H1 (cell line): ENCODE data around the gene TSN. TPM values are rescaled to one million over a fixed set of nuclear protein-coding genes. Genes with fewer than 3 reads are reported as not detected.

Experiments
- CTCF ChIA-PET: fragments of 300-600 bp; sonication (Branson Sonifier 250); formaldehyde crosslinking; loops from one replicate; lab custom pipeline; 2021; ENCODE audit not compliant: partially characterized antibody; lab: Charles Lee
- POLR2A ChIA-PET: fragments of 300-600 bp; sonication (Branson Sonifier 250); formaldehyde crosslinking; loops from one replicate; lab custom pipeline; 2021; ENCODE audit warnings: inconsistent platforms; ENCODE audit not compliant: partially characterized antibody; lab: Charles Lee
- DNase-seq, 2 experiments: peaks; one replicate each; pipeline versions ENCODE4 v3.0.0 to v3.0.0-alpha.2; 2010 to 2022; ENCODE audit warnings: low spot score in 2 of 2, low read depth in 1 of 2, mixed read lengths in 1 of 2
- FAIRE-seq: peaks from 2 replicates; lab custom pipeline; 2011; peaks lifted over from hg19 to GRCh38; lab: Jason Lieb, UNC
- H2AFZ ChIP-seq: 2 replicates; pipeline ENCODE4 v1.8.1; 2012; ENCODE audit warnings: low read length, inconsistent platforms
- H2AK5ac ChIP-seq: 2 replicates; pipeline ENCODE4 v1.6.1; 2013; ENCODE audit warnings: low read depth, low read length
- H2BK120ac ChIP-seq: replicated peaks from 2 replicates; pipeline ENCODE3; 2013; ENCODE audit warnings: low read depth, low read length, inconsistent platforms
- H2BK12ac ChIP-seq: 2 replicates; pipeline ENCODE4 v1.6.1; 2013; ENCODE audit warnings: low read depth, low read length
- H2BK15ac ChIP-seq: 2 replicates; pipeline ENCODE4 v1.6.1; 2013; ENCODE audit warnings: low read length
- H2BK20ac ChIP-seq: 2 replicates; pipeline ENCODE4 v1.6.1; 2013; ENCODE audit warnings: low read length
- H2BK5ac ChIP-seq: 2 replicates; pipeline ENCODE4 v1.6.1; 2013; ENCODE audit warnings: low read depth, low read length
- H3K14ac ChIP-seq: 2 replicates; pipeline ENCODE4 v1.6.1; 2013; ENCODE audit warnings: inconsistent platforms; ENCODE audit not compliant: insufficient read length
- H3K18ac ChIP-seq: 2 replicates; pipeline ENCODE4 v1.6.1; 2013; ENCODE audit warnings: low read length; ENCODE audit errors: extremely low read depth
- H3K23ac ChIP-seq: 2 replicates; pipeline ENCODE4 v1.6.1; 2013; ENCODE audit warnings: inconsistent platforms; ENCODE audit not compliant: insufficient read length
- H3K23me2 ChIP-seq: 2 replicates; pipeline ENCODE4 v1.6.1; 2013; ENCODE audit warnings: low read depth, low read length
- H3K27ac ChIP-seq: 2 replicates; pipeline ENCODE4 v1.6.1; 2011; ENCODE audit warnings: low read depth, low read length, inconsistent platforms
- H3K27me3 ChIP-seq, 4 experiments: replicated peaks in 1 of 4; 1 replicate in 1 of 4; 2 replicates in 3 of 4; pipeline versions ENCODE4 v1.6.1 to v1.8.1; 2011 to 2013; ENCODE audit warnings: low read length in 3 of 4, mild to moderate bottlenecking in 3 of 4, inconsistent platforms in 2 of 4, mixed read lengths in 2 of 4, moderate library complexity in 1 of 4; ENCODE audit not compliant: control insufficient read depth in 3 of 4, insufficient read depth in 3 of 4; ENCODE audit errors: extremely low read depth in 1 of 4
- H3K36me3 ChIP-seq, 4 experiments: 2 replicates each; pipeline versions ENCODE4 v1.6.1 to v1.8.1; 2011 to 2013; ENCODE audit warnings: mild to moderate bottlenecking in 4 of 4, low read length in 3 of 4, moderate library complexity in 2 of 4, control low read depth in 1 of 4, inconsistent platforms in 1 of 4; ENCODE audit not compliant: insufficient read depth in 4 of 4, control insufficient read depth in 2 of 4
- H3K4ac ChIP-seq: replicated peaks from 2 replicates; pipeline ENCODE3; 2013; ENCODE audit warnings: low read length, low read depth, mixed read lengths, inconsistent platforms; ENCODE audit not compliant: insufficient read length
- H3K4me1 ChIP-seq, 4 experiments: replicated peaks in 1 of 4; 1 replicate in 1 of 4; 2 replicates in 3 of 4; pipeline versions ENCODE4 v1.6.1 to v1.8.1; 2011 to 2013; ENCODE audit warnings: low read length in 3 of 4, inconsistent platforms in 2 of 4, mixed read lengths in 1 of 4; ENCODE audit not compliant: insufficient read depth in 4 of 4, control insufficient read depth in 3 of 4
- H3K4me2 ChIP-seq, 2 experiments: 2 replicates each; pipeline versions ENCODE4 v1.6.1 to v1.8.1; 2011 to 2013; ENCODE audit warnings: low read depth in 2 of 2, low read length in 2 of 2, control low read depth in 1 of 2, inconsistent platforms in 1 of 2, mild to moderate bottlenecking in 1 of 2; ENCODE audit not compliant: insufficient read depth in 1 of 2
- H3K4me3 ChIP-seq, 4 experiments: fragments of 200-600, 300-600 bp in 1 of 4; sonication (generic), shearing (Covaris generic), sonication (Bioruptor Twin) in 1 of 4; 2 replicates each; pipeline versions ENCODE4 v1.5.1 to v1.8.1; 2011 to 2016; ENCODE audit warnings: low read length in 4 of 4, low read depth in 3 of 4, control low read depth in 2 of 4, inconsistent platforms in 2 of 4, mild to moderate bottlenecking in 2 of 4, mixed read lengths in 1 of 4, moderate library complexity in 1 of 4; ENCODE audit not compliant: insufficient read depth in 2 of 4; ENCODE audit errors: extremely low read depth in 1 of 4
- H3K56ac ChIP-seq: replicated peaks from 2 replicates; pipeline ENCODE3; 2013; ENCODE audit warnings: low read depth, mild to moderate bottlenecking, mixed read lengths, low read length, inconsistent platforms; ENCODE audit not compliant: insufficient read length
- H3K79me1 ChIP-seq: 2 replicates; pipeline ENCODE4 v1.6.1; 2013; ENCODE audit warnings: low read depth, low read length, control low read depth
- H3K79me2 ChIP-seq, 2 experiments: 2 replicates each; pipeline versions ENCODE4 v1.6.1 to v1.8.1; 2012 to 2013; ENCODE audit warnings: low read length in 2 of 2, mild to moderate bottlenecking in 2 of 2, inconsistent platforms in 1 of 2; ENCODE audit not compliant: insufficient read depth in 2 of 2, control insufficient read depth in 1 of 2
- H3K9ac ChIP-seq, 4 experiments: replicated peaks in 1 of 4; 1 replicate in 1 of 4; 2 replicates in 3 of 4; pipeline versions ENCODE4 v1.6.1 to v1.8.1; 2011 to 2013; ENCODE audit warnings: low read depth in 3 of 4, low read length in 3 of 4, control low read depth in 2 of 4, mild to moderate bottlenecking in 2 of 4, moderate library complexity in 2 of 4, inconsistent platforms in 1 of 4; ENCODE audit errors: extremely low read depth in 1 of 4
- H3K9me3 ChIP-seq, 2 experiments: 2 replicates each; pipeline versions ENCODE4 v1.6.1 to v1.8.1; 2012 to 2013; ENCODE audit warnings: mild to moderate bottlenecking in 2 of 2, moderate library complexity in 2 of 2, control low read depth in 1 of 2, inconsistent platforms in 1 of 2, low read depth in 1 of 2, low read length in 1 of 2, mixed read lengths in 1 of 2; ENCODE audit not compliant: insufficient read depth in 2 of 2
- H4K20me1 ChIP-seq, 2 experiments: replicated peaks in 1 of 2; 2 replicates each; pipeline versions ENCODE3 to v1.8.1; 2011 to 2013; ENCODE audit warnings: inconsistent platforms in 2 of 2, low read length in 2 of 2, mild to moderate bottlenecking in 1 of 2; ENCODE audit not compliant: insufficient read depth in 2 of 2, control insufficient read depth in 1 of 2
- H4K5ac ChIP-seq: 2 replicates; pipeline ENCODE4 v1.6.1; 2013; ENCODE audit warnings: low read length, low read depth, mixed read lengths, inconsistent platforms; ENCODE audit not compliant: insufficient read length
- H4K8ac ChIP-seq: 2 replicates; pipeline ENCODE4 v1.8.0; 2013; ENCODE audit warnings: mild to moderate bottlenecking, moderate library complexity, low read length, inconsistent platforms; ENCODE audit not compliant: insufficient read depth; ENCODE audit errors: extremely low read depth
- H4K91ac ChIP-seq: replicated peaks from 2 replicates; pipeline ENCODE3; 2013; ENCODE audit warnings: low read length, mixed read lengths, inconsistent platforms; ENCODE audit not compliant: insufficient read length
- WGBS, 2 experiments: shearing (Covaris generic) in 1 of 2; methylation state at CpG; one replicate each; pipeline versions ENCODE4 v1.1.6 to v1.1.7; 2013 to 2015; ENCODE audit warnings: low lambda C conversion rate in 2 of 2, mixed read lengths in 2 of 2, inconsistent platforms in 1 of 2, low coverage in 1 of 2, missing lambda C conversion rate in 1 of 2; ENCODE audit not compliant: insufficient replicate concordance in 2 of 2, insufficient coverage in 1 of 2, insufficient read length in 1 of 2; ENCODE audit errors: extremely low coverage in 1 of 2, missing lambda C conversion rate in 1 of 2; 5-methylcytosine and 5-hydroxymethylcytosine counted together
- polyA plus RNA-seq, 7 experiments: library from polyadenylated mRNA; depleted of rRNA in 3 of 7; stranded (reverse) in 5 of 7; unstranded in 2 of 7; fragments of >200 nt in 5 of 7; fragments of 200-250 nt in 2 of 7; gene quantifications; 1 replicate in 5 of 7; 2 replicates in 1 of 7; 4 replicates in 1 of 7; pipeline versions ENCODE4 v1.2.1 to v1.2.3, GENCODE V29; 2011 to 2013; ENCODE audit warnings: missing spikeins in 2 of 7, mixed read lengths in 2 of 7
- total RNA-seq: library from RNA; stranded (reverse); fragmentation: NEBNext Ultra II Directional; extraction: Animal tissue kit (Norgen Biotek cat#: 25700); gene quantifications from 2 replicates; pipeline ENCODE4 v1.2.1, GENCODE V29; 2021

TSN gene
- total and polyA plus RNA-seq, 2 of the 8 experiments (the other 6 are each of a cell fraction or from before 2014, with no cell fraction given), result 44.4 to 96.1 TPM

GRCh38 chr2:121709776-121710469, 45.5 kb upstream of the TSN start:
- H2AK5ac ChIP-seq, result no peak overlapping the region
- peaks cover 0 to 2% of the 10 kb centered on the region in 2 experiments for H4K20me1 ChIP-seq
- no peaks in the 10 kb centered on the region for H3K36me3 ChIP-seq
- H3K18ac ChIP-seq, result no peak overlapping the region
- ChIA-PET CTCF (no interaction called here), POLR2A (interaction anchor here (1.3 to 2.7 kb wide), 3 partner anchors 27 to 180 kb away, joined by 3 to 6 read pairs (median 5); partner anchors contain the start of gene RNU4ATAC)
- no peak overlapping the region for H3K27ac ChIP-seq
- H2BK15ac ChIP-seq, result no peak overlapping the region
- no peak for DNase-seq
- H4K8ac ChIP-seq, result no peak overlapping the region
- H3K23me2 ChIP-seq, result no peaks in the 10 kb centered on the region
- H2BK5ac ChIP-seq, result no peak overlapping the region
- H3K9me3 ChIP-seq, result no peaks in the 10 kb centered on the region
- H2BK120ac ChIP-seq, result no peak overlapping the region
- no peaks in the 10 kb centered on the region for H3K79me1 ChIP-seq
- peak overlapping the region; percentile 4; the same call in 1 of the 2 replicates for H2AFZ ChIP-seq
- H3K4ac ChIP-seq, result no peak overlapping the region
- H3K4me1 ChIP-seq, result peaks cover 0 to 6% (median 0%) of the 10 kb centered on the region in 4 experiments; a peak in 2 of 7 replicates
- FAIRE-seq, result no peak
- H3K9ac ChIP-seq, result no peak overlapping the region
- H3K56ac ChIP-seq, result no peak overlapping the region
- H3K4me2 ChIP-seq, result no peak overlapping the region
- 84% methylated on average over 11 of the region's 11 CpGs; no CpG with 5 or more reads in 1 of the 2 experiments for WGBS, 2 experiments
- 0 out of 2 replicates have a peak overlapping the region, but pooled peaks have one; percentile 36 for H2BK20ac ChIP-seq
- no peak overlapping the region for H4K5ac ChIP-seq
- no peaks in the 10 kb centered on the region for H3K27me3 ChIP-seq
- H3K14ac ChIP-seq, result no peak overlapping the region
- no peak overlapping the region for H3K23ac ChIP-seq
- no peaks in the 10 kb centered on the region for H3K79me2 ChIP-seq
- no peak overlapping the region for H2BK12ac ChIP-seq
- no peak overlapping the region for H4K91ac ChIP-seq
- no peak overlapping the region for H3K4me3 ChIP-seq
